Endothelial cell of umbilical vein (primary cell): ENCODE measurements around the gene MRPL27. TPM values are rescaled to one million over a fixed set of nuclear protein-coding genes. Genes with fewer than 3 reads are reported as not detected.

ENCODE experiments used
- BruUV-seq: library from RNA; stranded (reverse); fragments of 400-500 nt; replicated peaks from 2 replicates; lab custom pipeline; 2021; lab: Mats Ljungman, UMichigan
- CTCF ChIA-PET: fragments of 300-600, 350-600 bp; sonication (Branson Sonifier 250); formaldehyde crosslinking; loops from one replicate; lab custom pipeline; 2021; ENCODE audit warnings: antibody characterized with exemption, inconsistent platforms; lab: Charles Lee
- POLR2A ChIA-PET: fragments of 300-600, 350-600 bp; sonication (Branson Sonifier 250); formaldehyde crosslinking; loops from one replicate; lab custom pipeline; 2021; ENCODE audit warnings: antibody characterized with exemption, inconsistent platforms; lab: Charles Lee
- DNase-seq: peaks from one replicate; pipeline ENCODE4 v3.0.0-alpha.2; 2011; ENCODE audit warnings: low read depth, low spot score
- FAIRE-seq: peaks from 2 replicates; lab custom pipeline; 2011; peaks lifted over from hg19 to GRCh38; lab: Jason Lieb, UNC
- H2AFZ ChIP-seq: 2 replicates; pipeline ENCODE4 v1.6.0; 2012; ENCODE audit warnings: low read depth, low read length, control low read depth, inconsistent platforms
- H3K27ac ChIP-seq: 2 replicates; pipeline ENCODE4 v1.5.1; 2011; ENCODE audit warnings: low read depth, mild to moderate bottlenecking, control low read depth, low read length, moderate library complexity; ENCODE audit not compliant: insufficient read depth
- H3K27me3 ChIP-seq, 2 experiments: 2 replicates each; pipeline versions ENCODE4 v1.6.0 to v1.6.1; 2011; ENCODE audit warnings: low read length in 2 of 2, mixed read lengths in 1 of 2; ENCODE audit not compliant: control insufficient read depth in 2 of 2, insufficient read depth in 2 of 2
- H3K36me3 ChIP-seq, 2 experiments: 2 replicates in 1 of 2; 3 replicates in 1 of 2; pipeline ENCODE4 v1.5.1; 2011; ENCODE audit warnings: low read length in 2 of 2, mild to moderate bottlenecking in 1 of 2, moderate library complexity in 1 of 2; ENCODE audit not compliant: control insufficient read depth in 2 of 2, insufficient read depth in 2 of 2; ENCODE audit errors: extremely low read depth in 1 of 2
- H3K4me1 ChIP-seq: 3 replicates; pipeline ENCODE4 v1.5.1; 2011; ENCODE audit warnings: mild to moderate bottlenecking, low read length; ENCODE audit not compliant: control insufficient read depth, insufficient read depth; ENCODE audit errors: extremely low read depth
- H3K4me2 ChIP-seq: 2 replicates; pipeline ENCODE4 v1.6.1; 2011; ENCODE audit warnings: low read length, control low read depth, mixed read lengths; ENCODE audit not compliant: insufficient read depth
- H3K4me3 ChIP-seq, 3 experiments: fragments of 200-600 bp in 1 of 3; sonication (generic), shearing (Covaris generic) in 1 of 3; replicated peaks in 1 of 3; 2 replicates each; pipeline ENCODE4 v1.5.1; 2011 to 2016; ENCODE audit warnings: control low read depth in 3 of 3, low read length in 3 of 3, mild to moderate bottlenecking in 2 of 3, inconsistent platforms in 1 of 3, low read depth in 1 of 3, moderate library complexity in 1 of 3; ENCODE audit not compliant: insufficient read depth in 1 of 3
- H3K79me2 ChIP-seq: 2 replicates; pipeline ENCODE4 v1.6.0; 2012; ENCODE audit warnings: low read length, inconsistent platforms; ENCODE audit not compliant: control insufficient read depth, insufficient read depth
- H3K9ac ChIP-seq: replicated peaks from 2 replicates; pipeline ENCODE3; 2011; ENCODE audit warnings: low read length, control low read depth; ENCODE audit not compliant: insufficient read depth; ENCODE audit errors: extremely low read depth
- H3K9me1 ChIP-seq: replicated peaks from 3 replicates; pipeline ENCODE4 v1.6.0; 2011; ENCODE audit warnings: mild to moderate bottlenecking, low read length; ENCODE audit not compliant: control insufficient read depth, insufficient read depth; ENCODE audit errors: extremely low read depth
- H3K9me3 ChIP-seq: replicated peaks from 2 replicates; pipeline ENCODE4 v1.5.1; 2012; ENCODE audit warnings: low read length, inconsistent platforms; ENCODE audit not compliant: control insufficient read depth, insufficient read depth
- H4K20me1 ChIP-seq: replicated peaks from 2 replicates; pipeline ENCODE3; 2011; ENCODE audit warnings: mild to moderate bottlenecking, low read length; ENCODE audit not compliant: control insufficient read depth, insufficient read depth; ENCODE audit errors: extremely low read depth
- CTCF ChIP-seq, 2 donors: IDR thresholded peaks; 1 replicate in 1 of 2; 2 replicates in 1 of 2; pipeline ENCODE4 v1.5.1; 2011; ENCODE audit warnings: low read length in 2 of 2, mild to moderate bottlenecking in 2 of 2, moderate library complexity in 2 of 2, control low read depth in 1 of 2, inconsistent platforms in 1 of 2, low read depth in 1 of 2; ENCODE audit not compliant: insufficient read depth in 1 of 2; ENCODE audit errors: extremely low read depth in 1 of 2
- EZH2 ChIP-seq: IDR thresholded peaks from 2 replicates; pipeline ENCODE4 v1.6.1; 2012; ENCODE audit warnings: borderline replicate concordance, low read depth, mild to moderate bottlenecking, moderate library complexity, low read length, inconsistent platforms; ENCODE audit not compliant: severe bottlenecking
- FOS ChIP-seq: IDR thresholded peaks from 2 replicates; pipeline ENCODE4 v1.6.1; 2011; ENCODE audit warnings: mild to moderate bottlenecking, low read length, moderate library complexity, borderline replicate concordance; ENCODE audit not compliant: insufficient read depth
- GATA2 ChIP-seq: IDR thresholded peaks from 2 replicates; pipeline ENCODE4 v1.7.0; 2011; ENCODE audit warnings: low read depth, mild to moderate bottlenecking, moderate library complexity, mixed read lengths, low read length; ENCODE audit not compliant: insufficient read length, insufficient read depth
- JUN ChIP-seq: IDR thresholded peaks from 2 replicates; pipeline ENCODE4 v1.6.1; 2011; ENCODE audit warnings: borderline replicate concordance, low read depth; ENCODE audit not compliant: insufficient read length, insufficient read depth
- MAX ChIP-seq: IDR thresholded peaks from 2 replicates; pipeline ENCODE4 v1.6.1; 2011; ENCODE audit not compliant: insufficient read depth, insufficient read length
- MYC ChIP-seq: IDR thresholded peaks from one replicate; pipeline ENCODE4 v1.6.1; 2011; ENCODE audit warnings: mild to moderate bottlenecking, low read depth, low read length
- POLR2A ChIP-seq: IDR thresholded peaks from 2 replicates; pipeline ENCODE4 v1.6.1; 2012; ENCODE audit warnings: low read depth, mild to moderate bottlenecking, control low read depth, low read length
- POLR2AphosphoS5 ChIP-seq: IDR thresholded peaks from 2 replicates; pipeline ENCODE4 v1.6.1; 2012; ENCODE audit warnings: low read depth, mild to moderate bottlenecking, control low read depth, low read length, moderate library complexity; ENCODE audit not compliant: insufficient read depth
- dilution Hi-C: fragments of 300-500 bp; cut with MboI; formaldehyde crosslinking; loops from one replicate; pipeline ENCODE4 v1.15.0; 2019; ENCODE audit warnings: low sequenced_read_pairs; ENCODE audit not compliant: extremely low pct_ligation_motif_present
- intact Hi-C: fragments of 100-400 bp; cut with micrococcal nuclease; formaldehyde crosslinking; loops from one replicate; pipeline ENCODE4 v1.10.0; 2022
- polyA plus RNA-seq, 4 experiments: library from polyadenylated mRNA; depleted of rRNA in 3 of 4; stranded (reverse) in 3 of 4; unstranded in 1 of 4; fragments of >200 nt; gene quantifications; 2 replicates each; pipeline versions ENCODE4 v1.2.1 to v1.2.3, GENCODE V29; 2011 to 2012; ENCODE audit warnings: missing spikeins in 1 of 4
- total RNA-seq: library from RNA; stranded (reverse); gene quantifications from 2 replicates; pipeline ENCODE4 v1.2.3, GENCODE V29; 2021

The MRPL27 gene
- total and polyA plus RNA-seq, 2 donors (not counting 3 experiments of a cell fraction or from before 2014, with no cell fraction given) = 76.2 to 158 TPM

GRCh38 chr17:50354776-50355175 lies 18.2 kb downstream of the MRPL27 start:
- Histone ChIP-seq H3K9me3 (no peaks in the 10 kb centered on the region), H3K9me1 (no peaks in the 10 kb centered on the region), H3K79me2 (no peaks in the 10 kb centered on the region), H3K9ac (no peak overlapping the region), H2AFZ (no peak overlapping the region), H3K4me3 (no peak overlapping the region), H3K36me3 (peaks cover 3 to 39% of the 10 kb centered on the region in 2 experiments), H3K4me1 (no peaks in the 10 kb centered on the region), H3K27me3 (no peaks in the 10 kb centered on the region), H3K27ac (no peak overlapping the region), H3K4me2 (no peak overlapping the region), H4K20me1 (no peaks in the 10 kb centered on the region)
- DNase-seq = no peak
- intact Hi-C loops (no loop called here), dilution Hi-C loops (no loop called here)
- ChIA-PET POLR2A (no interaction called here), CTCF (no interaction called here)
- BruUV-seq = no TSS peak
- FAIRE-seq = no peak
- TF ChIP-seq GATA2 = no peak
- TF ChIP-seq MYC = no peak
- TF ChIP-seq CTCF (IDR thresholded peaks at IDR 0.05; ENCODE audit: extremely low read depth in 1 of 2, insufficient read depth in 1 of 2, low read depth in 1 of 2, low read length in 2 of 2) = no peak
- TF ChIP-seq JUN = no peak
- no peak for TF ChIP-seq EZH2
- TF ChIP-seq POLR2A = no peak
- no peak for TF ChIP-seq FOS
- no peak for TF ChIP-seq MAX
- TF ChIP-seq POLR2AphosphoS5 = no peak
